K562 (cell line): ENCODE measurements around the gene RBMS1. TPM values are rescaled to one million over a fixed set of nuclear protein-coding genes. Genes with fewer than 3 reads are reported as not detected.

Source experiments
- ATAC-seq: fragments of 200-7000 bp; cut with Tn5 transposase; 3 replicates; pipeline ENCODE4 v1.9.1; 2020; ENCODE audit warnings: moderate library complexity
- BruUV-seq: library from RNA; stranded (reverse); fragments of 400-500 nt; replicated peaks from 2 replicates; lab custom pipeline; 2021; lab: Mats Ljungman, UMichigan
- CTCF ChIA-PET: fragments of 300-600 bp; formaldehyde crosslinking; extraction: SDS; loops from one replicate; lab custom pipeline; 2021; ENCODE audit warnings: low intra/inter-chr PET ratio; lab: Yijun Ruan, JAX
- POLR2A ChIA-PET: fragments of 300-600, 350-650 bp; sonication (Branson Sonifier 250); formaldehyde crosslinking; extraction: SDS; loops from one replicate; lab custom pipeline; 2021; ENCODE audit warnings: antibody characterized with exemption, inconsistent platforms; lab: Yijun Ruan, JAX
- DNase-seq, 4 experiments: peaks; one replicate each; pipeline versions ENCODE4 v3.0.0 to v3.0.0-alpha.2; 2011 to 2018; ENCODE audit warnings: low spot score in 3 of 4, mixed read lengths in 3 of 4; ENCODE audit errors: extremely low read depth in 1 of 4
- FAIRE-seq: peaks from 2 replicates; lab custom pipeline; 2011; peaks lifted over from hg19 to GRCh38; lab: Jason Lieb, UNC
- H2AFZ ChIP-seq: 2 replicates; pipeline ENCODE4 v1.6.0; 2011; ENCODE audit warnings: low read depth, low read length, control low read depth, inconsistent platforms
- H3K27ac ChIP-seq: fragments of 200-600 bp; 3 replicates; pipeline ENCODE4 v1.8.0; 2011; ENCODE audit warnings: low read depth, mild to moderate bottlenecking, control low read depth, inconsistent platforms, low read length, moderate library complexity, mixed read lengths; ENCODE audit errors: extremely low read depth
- H3K27me3 ChIP-seq, 2 experiments: fragments of 300-600 bp in 1 of 2; 2 replicates in 1 of 2; 3 replicates in 1 of 2; pipeline versions ENCODE4 v1.6.0 to v1.8.0; 2011; ENCODE audit warnings: inconsistent platforms in 2 of 2, low read length in 2 of 2, mild to moderate bottlenecking in 1 of 2, mixed read lengths in 1 of 2, moderate library complexity in 1 of 2; ENCODE audit not compliant: control insufficient read depth in 2 of 2, insufficient read depth in 2 of 2
- H3K36me3 ChIP-seq: fragments of 300-600 bp; 3 replicates; pipeline ENCODE4 v1.8.0; 2011; ENCODE audit warnings: mild to moderate bottlenecking, low read length, inconsistent platforms; ENCODE audit not compliant: control insufficient read depth, insufficient read depth
- H3K4me1 ChIP-seq, 2 experiments: fragments of 200-600 bp in 1 of 2; replicated peaks in 1 of 2; 2 replicates in 1 of 2; 3 replicates in 1 of 2; pipeline versions ENCODE4 v1.5.1 to v1.8.0; 2011; ENCODE audit warnings: inconsistent platforms in 2 of 2, low read length in 2 of 2, mild to moderate bottlenecking in 1 of 2, mixed read lengths in 1 of 2, moderate library complexity in 1 of 2; ENCODE audit not compliant: control insufficient read depth in 2 of 2, insufficient read depth in 2 of 2
- H3K4me2 ChIP-seq: 2 replicates; pipeline ENCODE4 v1.6.1; 2011; ENCODE audit warnings: low read length, control low read depth, inconsistent platforms, mixed read lengths; ENCODE audit not compliant: insufficient read depth
- H3K4me3 ChIP-seq: fragments of 200-600 bp; sonication (generic), shearing (Covaris generic); 2 replicates; pipeline ENCODE4 v1.5.1; 2016; ENCODE audit warnings: control low read depth, inconsistent platforms
- H3K79me2 ChIP-seq: fragments of 200-600 bp; 3 replicates; pipeline ENCODE4 v1.8.0; 2011; ENCODE audit warnings: low read length, inconsistent platforms; ENCODE audit not compliant: control insufficient read depth, insufficient read depth
- H3K9ac ChIP-seq, 2 experiments: 2 replicates each; pipeline versions ENCODE4 v1.6.0 to v1.6.1; 2011; ENCODE audit warnings: low read depth in 2 of 2, low read length in 2 of 2, control low read depth in 1 of 2, inconsistent platforms in 1 of 2, mild to moderate bottlenecking in 1 of 2, mixed read lengths in 1 of 2; ENCODE audit not compliant: insufficient read depth in 1 of 2
- H3K9me1 ChIP-seq: one replicate; pipeline ENCODE4 v1.6.0; 2011; ENCODE audit warnings: inconsistent platforms, mild to moderate bottlenecking, low read length, moderate library complexity; ENCODE audit not compliant: control insufficient read depth, insufficient read depth
- H3K9me3 ChIP-seq: replicated peaks from 2 replicates; pipeline ENCODE4 v1.5.1; 2011; ENCODE audit warnings: low read depth, low read length, inconsistent platforms; ENCODE audit not compliant: control insufficient read depth, insufficient read depth
- H4K20me1 ChIP-seq: replicated peaks from 2 replicates; pipeline ENCODE4 v1.6.1; 2011; ENCODE audit warnings: low read length, inconsistent platforms, mixed read lengths; ENCODE audit not compliant: control insufficient read depth, insufficient read depth
- ELF2 ChIP-seq: fragments of 250-450 bp; sonication (Bioruptor Pico); IDR thresholded peaks from 2 replicates; pipeline ENCODE4 v1.5.0; 2021; ENCODE audit warnings: mild to moderate bottlenecking
- MED1 ChIP-seq: sonication (generic); formaldehyde crosslinking; IDR thresholded peaks from 2 replicates; pipeline ENCODE4 v1.8.1; 2023; ENCODE audit warnings: missing genetic modification reagents, borderline replicate concordance
- RERE ChIP-seq: sonication (generic); formaldehyde crosslinking; IDR thresholded peaks from 2 replicates; pipeline ENCODE4 v1.8.0; 2023; ENCODE audit warnings: missing genetic modification reagents, mild to moderate bottlenecking, borderline replicate concordance
- SREBF1 ChIP-seq: fragments of 150-350 bp; IDR thresholded peaks from 2 replicates; pipeline ENCODE4 v1.6.1; 2014; ENCODE audit warnings: antibody characterized with exemption, low read depth, low read length, borderline replicate concordance
- USF1 ChIP-seq: sonication (generic); formaldehyde crosslinking; IDR thresholded peaks from 2 replicates; pipeline ENCODE4 v1.9.0; 2022; ENCODE audit warnings: mild to moderate bottlenecking, missing genetic modification reagents
- ZNF518B ChIP-seq: fragments of 250-450 bp; sonication (Bioruptor Pico); IDR thresholded peaks from 2 replicates; pipeline ENCODE4 v1.5.0; 2021; ENCODE audit warnings: mild to moderate bottlenecking, moderate library complexity
- WGBS: fragments of 100-300 bp; shearing (Covaris generic); methylation state at CpG from one replicate; pipeline ENCODE4 v1.1.6; 2016; ENCODE audit warnings: low coverage, mixed read lengths; ENCODE audit not compliant: insufficient coverage; ENCODE audit errors: missing lambda C conversion rate; 5-methylcytosine and 5-hydroxymethylcytosine counted together
- in situ Hi-C: fragments of 300-500 bp; cut with MboI; formaldehyde crosslinking; loops from 4 replicates; pipeline ENCODE4 v1.15.0; 2018; ENCODE audit warnings: inconsistent platforms, mixed read lengths
- intact Hi-C: fragments of 100-400 bp; cut with micrococcal nuclease; formaldehyde crosslinking; loops from 2 replicates; pipeline ENCODE4 v1.14.2; 2022
- polyA plus RNA-seq, 8 experiments: library from polyadenylated mRNA; depleted of rRNA in 4 of 8; stranded (reverse) in 5 of 8; unstranded in 3 of 8; fragments of >200 nt; fragmentation: Nextera tagmentation in 2 of 8; fragmentation: Illumina TruSeq in 1 of 8; extraction: Ambion mirVana in 2 of 8; extraction: Trizol in 1 of 8; gene quantifications; 2 replicates each; pipeline versions ENCODE4 v1.2.1 to v1.2.3, GENCODE V29; 2011 to 2014; ENCODE audit warnings: inconsistent platforms in 1 of 8, missing spikeins in 1 of 8
- total RNA-seq, 7 experiments: library from RNA; depleted of rRNA in 6 of 7; stranded (reverse); fragments of >200 nt in 6 of 7; fragmentation: Illumina TruSeq in 2 of 7; extraction: Trizol in 2 of 7; gene quantifications; 2 replicates each; pipeline versions ENCODE4 v1.2.1 to v1.2.3, GENCODE V29; 2011 to 2021; ENCODE audit warnings: low replicate concordance in 1 of 7

RBMS1 gene
- total and polyA plus RNA-seq, 9 of the 15 experiments (the other 6 are each of a cell fraction or from before 2014, with no cell fraction given), result 0.04 to 0.31 (median 0.09) TPM; not detected in 6

- Histone ChIP-seq H3K4me1 (no peaks in the 10 kb centered on the region), H3K79me2 (no peaks in the 10 kb centered on the region), H3K4me2 (no peak overlapping the region), H3K36me3 (no peaks in the 10 kb centered on the region), H3K27me3 (no peaks in the 10 kb centered on the region), H3K4me3 (no peak overlapping the region), H4K20me1 (no peaks in the 10 kb centered on the region), H3K27ac (no peak overlapping the region), H3K9me1 (no peaks in the 10 kb centered on the region), H3K9ac (no peak overlapping the region), H2AFZ (peak overlapping the region; percentile 60; the same call in 1 of the 2 replicates), H3K9me3 (no peaks in the 10 kb centered on the region)
- ChIA-PET CTCF (no interaction called here), POLR2A (no interaction called here)
- in situ Hi-C loops, result no loop called here
- BruUV-seq, result no TSS peak
- ATAC-seq (no peak), DNase-seq (no peak), FAIRE-seq (no peak)
- intact Hi-C loops, result no loop called here
- WGBS, result 2% methylated on average over 6 of the region's 6 CpGs
- TF ChIP-seq ZNF518B (CRISPR knock-in tag), result no peak
- TF ChIP-seq ELF2, result no peak
- no peak for TF ChIP-seq RERE (CRISPR knock-in tag)
- no peak for TF ChIP-seq USF1 (CRISPR knock-in tag)
- no peak for TF ChIP-seq MED1 (CRISPR knock-in tag)
- TF ChIP-seq SREBF1, result no peak
These were observed 236.4 kb downstream of the RBMS1 start for GRCh38 chr2:160257041-160257742.
